GM19351 (cell line): ENCODE results near the gene RCBTB2.
A peak's percentile ranks its signal among the peaks of the same experiment; 100 is the strongest.

Source experiments
- ATAC-seq: cut with Tn5 transposase; IDR thresholded peaks from one replicate; pipeline ENCODE4 v1.9.1; 2021; ENCODE audit warnings: mild to moderate bottlenecking, moderate library complexity; ENCODE audit not compliant: unreplicated experiment

The RCBTB2 gene

DNA sequence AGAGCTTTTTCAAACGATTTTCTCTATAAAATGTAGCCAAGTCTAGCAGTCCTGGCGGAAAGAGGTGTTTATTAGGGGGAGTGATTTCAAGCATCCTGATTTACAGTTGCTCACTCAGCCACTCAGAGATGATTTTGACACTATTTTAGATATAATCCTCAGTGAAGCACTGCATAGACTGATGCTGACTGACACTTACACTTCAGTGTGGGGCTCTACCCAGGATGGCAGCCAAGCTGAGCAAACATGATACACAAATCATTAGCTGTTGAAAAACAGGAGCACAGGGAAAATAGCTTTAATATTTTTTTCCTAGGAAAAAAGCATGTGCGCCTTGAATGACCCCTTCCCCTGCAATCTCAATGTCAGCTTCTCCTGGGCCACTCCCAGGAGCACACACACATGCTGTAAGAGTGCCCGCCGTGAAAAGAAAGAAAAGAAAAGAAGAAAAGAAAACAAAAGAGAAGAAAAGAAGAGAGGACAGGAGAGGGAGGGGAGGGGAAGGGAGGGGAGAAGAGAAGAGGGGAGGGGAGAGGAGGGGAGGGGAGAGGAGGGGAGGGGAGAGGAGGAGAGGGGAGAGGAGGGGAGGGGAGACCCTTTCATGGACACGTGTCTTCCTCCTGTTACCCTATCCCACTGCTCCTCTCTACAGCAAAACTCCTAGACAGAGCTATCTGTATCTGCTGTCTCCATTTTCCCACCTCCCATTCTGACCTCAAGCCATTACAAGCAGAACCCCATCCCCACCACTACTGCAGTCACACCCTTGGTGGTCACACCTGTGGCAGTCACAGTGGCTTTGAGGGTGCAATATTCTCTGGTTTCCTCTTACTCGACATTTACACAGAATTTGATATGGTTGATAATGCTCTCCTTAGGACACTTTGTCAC, 36.4 kb downstream of the RCBTB2 start:
- no peak for ATAC-seq

DNA sequence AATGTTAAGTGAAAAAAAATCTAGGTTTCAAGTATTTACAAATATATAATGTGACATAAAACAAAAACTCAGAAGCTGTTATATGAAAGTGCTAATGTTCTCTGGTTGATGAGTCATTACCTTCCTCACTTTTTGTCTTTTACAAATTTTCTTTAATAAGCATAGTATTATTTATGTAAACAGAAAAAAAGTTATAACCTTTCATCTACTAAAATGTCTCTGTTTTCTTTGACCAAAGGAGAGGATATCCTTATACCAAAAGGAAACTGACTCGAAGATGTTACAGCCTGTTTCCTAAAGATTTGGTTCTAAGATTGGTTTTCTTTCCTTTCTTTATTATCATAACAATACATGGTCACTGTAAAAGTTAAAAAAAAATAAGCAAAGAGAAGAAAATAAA, 38.0 kb downstream of the RCBTB2 start:
- ATAC-seq: no peak

DNA sequence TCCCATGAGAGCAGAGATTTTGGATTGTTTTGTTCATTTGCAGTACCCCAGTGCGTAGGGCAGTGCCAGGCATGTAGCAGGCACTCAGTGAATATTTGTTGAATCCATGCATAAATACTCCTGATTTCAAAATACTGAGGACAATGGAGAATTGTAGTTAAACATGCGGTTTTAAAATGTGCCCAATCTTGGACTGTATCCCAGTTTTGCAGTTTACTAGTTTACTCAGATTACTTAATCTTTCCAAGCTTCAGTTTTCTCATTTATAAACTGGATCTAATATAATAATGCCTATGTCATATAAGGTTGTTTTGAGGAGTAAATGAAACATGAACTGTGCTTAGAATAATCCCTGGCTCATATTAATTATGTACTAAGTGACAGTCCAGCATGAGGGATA, 39.0 kb downstream of the RCBTB2 start:
- no peak for ATAC-seq

DNA sequence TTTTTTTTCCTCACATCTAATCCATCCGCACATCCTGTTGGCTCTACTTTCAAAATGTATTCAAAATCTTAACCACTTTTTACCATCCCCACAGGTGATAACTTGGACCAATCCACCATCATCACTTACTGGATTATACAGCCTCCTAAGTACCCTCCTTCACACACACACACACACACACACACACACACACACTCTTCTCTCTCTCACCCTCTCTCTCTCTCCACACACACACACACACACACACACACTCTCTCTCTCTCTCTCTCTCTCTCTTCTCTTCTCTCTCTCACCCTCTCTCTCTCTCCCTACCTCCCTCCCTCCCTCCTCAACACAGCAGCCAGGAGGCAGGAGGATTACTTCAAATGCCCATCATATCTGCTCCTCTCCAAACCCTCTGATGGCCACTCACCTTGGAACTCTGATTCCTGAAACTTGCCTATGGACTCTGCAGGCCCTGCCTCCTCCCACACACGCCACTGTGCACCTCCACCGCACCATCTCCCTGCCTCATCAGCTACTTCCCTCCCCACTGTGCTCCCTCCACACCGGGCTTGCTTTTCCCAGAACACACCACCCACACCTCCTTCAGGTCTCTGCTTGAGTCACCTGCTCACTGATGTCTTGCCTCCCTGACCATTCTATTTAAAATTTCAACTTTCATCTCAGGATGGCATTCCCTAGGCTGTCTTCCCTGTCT, 39.7 kb downstream of the RCBTB2 start:
- ATAC-seq: no peak

DNA sequence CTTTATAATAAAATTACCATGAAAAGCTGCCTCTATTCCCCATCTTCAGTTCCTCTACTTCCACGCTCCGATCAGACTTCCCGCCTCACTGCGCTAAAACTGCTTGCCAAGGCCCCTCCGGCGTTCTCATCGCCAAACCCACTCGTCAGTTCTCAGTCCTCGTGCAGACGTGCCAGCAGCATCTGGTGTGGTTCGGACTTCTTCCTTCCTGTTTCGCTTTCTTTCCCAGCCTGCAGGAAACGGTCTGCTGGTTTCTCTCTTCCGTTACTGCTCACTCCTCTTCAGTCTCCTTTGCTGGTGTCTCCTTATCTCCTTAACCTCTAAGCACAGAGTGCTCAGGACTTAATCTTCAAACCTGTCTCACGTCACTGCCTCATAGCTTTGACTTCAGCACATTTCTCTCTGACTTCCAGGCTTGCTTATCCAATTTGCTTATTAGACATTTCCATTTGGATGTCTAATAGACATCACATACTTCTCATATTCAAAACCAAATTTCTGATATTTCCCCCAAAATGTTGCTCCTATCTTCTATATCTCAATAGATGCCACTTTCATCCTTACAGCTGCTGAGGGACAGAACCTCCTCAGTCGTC, 40.3 kb downstream of the RCBTB2 start:
- ATAC-seq: peak; percentile 74

DNA sequence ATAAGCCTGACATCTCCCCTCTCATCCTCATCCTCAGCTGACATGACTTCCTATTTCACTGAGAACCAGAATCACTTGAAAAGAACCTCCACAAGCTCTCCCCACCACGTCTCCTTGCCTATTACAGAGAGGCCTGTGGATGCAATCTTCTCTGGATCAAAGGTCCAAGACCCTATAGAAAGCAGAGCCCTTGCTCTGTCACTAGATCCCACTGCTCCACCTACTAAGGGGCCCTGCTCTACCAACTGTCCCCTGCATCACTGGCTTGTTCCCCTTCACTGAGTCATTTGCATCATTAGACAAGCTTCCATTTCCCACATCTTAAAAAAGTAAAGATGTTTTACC, 40.8 kb downstream of the RCBTB2 start:
- peak; percentile 52 for ATAC-seq

DNA sequence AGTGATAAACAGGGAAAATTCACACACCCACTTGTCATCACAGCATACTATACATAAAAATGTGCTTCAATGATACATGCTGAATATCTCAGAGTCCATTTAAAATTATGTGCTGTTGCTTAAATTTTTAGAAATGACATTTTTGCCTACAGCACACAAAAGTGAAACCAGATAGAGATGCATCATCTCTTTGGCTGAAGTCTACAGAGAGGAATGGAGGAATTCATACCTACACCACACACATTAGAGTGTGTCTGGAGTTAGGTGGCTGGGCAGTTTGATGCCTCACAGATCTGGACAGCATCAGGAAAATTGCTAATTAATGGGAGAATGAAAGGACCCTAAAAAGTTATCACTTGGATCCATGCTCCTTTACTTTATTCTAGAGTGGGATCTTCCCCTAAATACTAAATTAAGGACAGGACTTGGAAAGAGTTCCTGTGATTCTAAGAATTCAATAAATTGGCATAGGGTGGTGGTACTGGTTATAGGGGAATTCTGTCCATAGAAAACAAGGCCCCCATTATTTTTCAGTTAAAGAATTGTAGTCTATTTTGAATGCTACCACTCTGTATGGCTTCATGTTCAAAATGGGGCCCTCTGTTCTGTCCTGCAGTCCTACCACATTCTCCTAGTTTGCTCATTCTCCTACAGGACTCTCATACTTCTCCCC, 41.3 kb downstream of the RCBTB2 start:
- no peak for ATAC-seq

DNA sequence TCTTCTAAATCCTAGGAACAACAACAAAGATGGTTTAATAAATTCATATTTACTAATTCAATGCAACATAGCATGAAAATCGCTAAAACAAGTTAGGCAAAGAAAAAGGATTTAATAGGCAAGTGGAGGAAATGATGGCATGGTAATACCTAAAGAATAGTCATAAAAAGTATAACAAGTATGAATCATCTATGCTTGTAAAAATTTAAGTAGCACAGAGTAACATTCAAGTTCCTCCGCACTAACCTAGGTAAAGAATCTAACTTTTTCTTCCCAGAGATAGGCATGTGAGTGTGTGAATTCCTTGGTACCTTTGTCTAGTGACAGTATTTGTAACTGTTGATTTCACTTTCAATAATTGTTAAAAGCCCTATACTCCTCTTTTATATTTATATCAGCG, 42.6 kb downstream of the RCBTB2 start:
- ATAC-seq: no peak

DNA sequence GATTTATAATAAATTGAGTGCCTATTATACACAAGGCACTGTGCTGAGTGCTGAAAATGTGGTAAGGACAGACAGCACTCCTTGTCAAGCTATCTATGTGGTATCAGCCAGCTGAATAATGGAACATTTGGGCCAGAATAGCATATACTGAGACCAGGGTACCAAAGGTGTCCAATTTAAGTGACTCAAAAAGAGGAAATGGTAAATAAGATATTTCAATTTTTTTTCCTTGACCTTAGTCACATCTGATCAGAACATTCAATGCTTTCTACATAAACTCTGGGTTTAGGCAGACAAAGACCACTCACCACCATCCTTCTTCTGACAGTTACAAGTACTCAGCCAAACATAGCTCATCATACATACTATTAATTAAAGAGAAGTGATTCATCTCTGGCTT, 43.2 kb downstream of the RCBTB2 start:
- no peak for ATAC-seq

DNA sequence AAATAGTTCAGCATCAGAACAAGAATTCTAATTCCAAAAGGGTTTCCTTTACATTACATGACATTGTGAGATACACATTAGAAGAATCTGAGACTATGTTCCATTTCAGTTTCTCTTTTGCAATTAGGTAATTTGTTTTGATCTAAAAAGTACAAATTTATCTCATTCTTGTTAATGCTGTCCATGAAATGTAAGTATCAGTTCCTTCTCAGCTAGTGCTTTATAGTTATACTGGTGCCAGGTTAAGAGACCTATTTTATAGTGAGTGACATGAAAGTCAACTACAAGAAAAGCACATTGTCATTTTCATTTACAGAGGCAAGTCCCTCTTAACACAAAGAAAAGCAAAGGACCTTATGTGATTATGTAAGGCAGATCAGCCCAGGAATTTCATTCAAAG, 43.9 kb downstream of the RCBTB2 start:
- ATAC-seq: peak; percentile 33

DNA sequence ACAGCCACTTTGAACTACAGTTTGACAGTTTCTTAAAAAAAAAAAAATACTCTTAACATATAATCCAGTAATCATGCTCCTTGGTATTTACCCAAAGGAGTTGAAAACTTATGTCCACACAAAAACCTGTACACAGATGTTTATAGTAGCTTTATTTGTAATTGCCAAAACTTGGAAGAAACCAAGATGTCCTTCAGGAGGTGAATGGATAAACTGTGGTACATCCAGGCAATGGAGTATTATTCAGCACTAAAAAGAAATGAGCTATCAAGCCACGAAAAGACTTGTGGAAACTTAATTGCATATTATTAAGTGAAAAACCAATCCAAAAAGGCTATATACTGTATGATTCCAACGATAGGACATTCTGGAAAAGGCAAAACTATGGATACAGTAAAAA, 44.9 kb downstream of the RCBTB2 start:
- ATAC-seq: no peak

DNA sequence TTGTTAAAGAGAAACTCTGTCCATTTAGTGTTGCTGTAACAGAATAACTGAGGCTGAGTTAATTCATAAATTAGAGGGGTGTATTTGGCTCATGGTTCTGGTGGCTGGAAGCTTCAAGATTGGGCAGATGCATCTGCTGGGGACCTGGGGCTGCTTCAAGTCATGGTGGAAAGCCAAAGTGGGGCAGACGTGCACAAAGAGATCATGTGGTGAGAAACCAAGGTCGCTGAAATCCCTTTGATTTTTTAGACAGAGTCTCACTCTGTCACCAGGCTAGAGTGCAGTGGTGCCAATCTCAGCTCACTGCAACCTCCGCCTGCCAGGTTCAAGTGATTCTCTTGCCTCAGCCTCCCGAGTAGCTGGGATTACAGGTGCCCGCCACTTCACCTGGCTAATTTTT, 46.0 kb downstream of the RCBTB2 start:
- no peak for ATAC-seq

DNA sequence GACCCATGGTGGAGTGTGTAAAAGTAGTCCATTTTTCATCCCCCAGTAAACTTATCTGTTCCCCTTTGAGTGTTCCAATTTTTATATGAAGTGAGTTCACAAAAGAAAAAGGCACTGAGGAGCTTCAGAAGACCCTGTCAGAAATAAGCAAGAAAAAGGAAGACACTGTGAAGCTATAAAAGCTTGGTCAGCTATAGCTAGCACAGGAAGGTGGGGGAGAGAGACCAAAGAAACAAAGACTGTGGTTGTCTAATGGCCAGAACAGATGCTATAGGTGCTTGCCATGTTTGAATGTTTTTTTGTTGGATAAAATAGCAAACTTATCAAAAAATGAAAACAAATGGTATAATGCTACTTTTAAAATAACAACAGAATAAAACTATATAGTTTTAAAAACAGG, 46.5 kb downstream of the RCBTB2 start:
- no peak for ATAC-seq

DNA sequence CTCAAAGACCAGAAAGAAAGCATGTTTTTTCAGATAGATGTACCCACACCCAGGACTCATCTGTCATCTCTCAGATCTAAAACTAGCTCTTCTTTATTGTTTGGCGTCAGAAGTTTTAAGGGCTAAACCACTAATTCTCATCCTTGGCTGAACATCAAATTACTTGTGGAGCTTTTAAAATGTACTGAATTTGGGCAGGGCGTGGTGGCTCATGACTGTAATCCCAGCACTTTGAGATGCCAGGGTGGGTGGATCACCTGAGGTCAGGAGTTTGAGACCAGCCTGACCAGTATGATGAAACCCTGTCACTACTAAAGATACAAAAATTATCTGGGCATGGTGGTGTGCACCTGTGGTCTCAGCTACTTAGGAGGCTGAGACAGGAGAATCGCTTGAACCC, 47.4 kb downstream of the RCBTB2 start:
- no peak for ATAC-seq

DNA sequence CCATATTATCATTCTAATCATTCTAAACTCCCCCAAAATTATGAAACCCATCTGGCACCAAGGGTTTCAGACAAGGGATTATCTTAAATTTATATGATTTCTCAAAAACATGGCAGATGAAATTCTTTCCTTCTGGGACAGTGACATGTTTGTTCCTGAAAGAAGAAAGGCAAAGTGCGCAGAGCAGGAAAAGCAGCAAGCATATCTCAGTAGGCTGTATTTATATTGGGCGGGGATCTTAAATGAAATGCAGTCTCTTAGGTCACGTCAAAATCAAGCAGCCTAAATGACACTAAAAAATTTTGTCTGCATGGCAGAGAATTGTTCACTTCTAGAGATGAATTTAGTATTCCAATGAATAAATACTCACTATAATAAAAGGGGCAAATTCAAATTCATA, 49.3 kb downstream of the RCBTB2 start:
- no peak for ATAC-seq

DNA sequence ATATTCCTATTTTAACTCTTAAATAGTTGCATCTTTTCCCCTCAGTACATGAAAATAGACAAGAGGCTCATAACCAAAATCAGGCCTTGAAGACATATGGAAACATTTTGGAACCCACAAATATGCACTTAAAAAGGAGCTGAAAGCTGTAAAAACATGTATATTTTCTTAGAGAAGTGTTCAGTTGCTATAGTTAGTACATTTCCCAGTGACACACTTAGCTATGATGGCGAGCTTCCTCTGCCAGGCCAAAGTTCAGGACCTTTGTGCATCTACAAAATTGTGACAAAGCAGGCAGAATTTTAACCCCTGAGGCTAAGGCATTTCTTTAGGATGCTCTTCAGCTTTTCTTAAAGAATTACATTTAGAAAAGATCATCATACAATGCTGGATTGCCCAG, 54.5 kb downstream of the RCBTB2 start:
- no peak for ATAC-seq

DNA sequence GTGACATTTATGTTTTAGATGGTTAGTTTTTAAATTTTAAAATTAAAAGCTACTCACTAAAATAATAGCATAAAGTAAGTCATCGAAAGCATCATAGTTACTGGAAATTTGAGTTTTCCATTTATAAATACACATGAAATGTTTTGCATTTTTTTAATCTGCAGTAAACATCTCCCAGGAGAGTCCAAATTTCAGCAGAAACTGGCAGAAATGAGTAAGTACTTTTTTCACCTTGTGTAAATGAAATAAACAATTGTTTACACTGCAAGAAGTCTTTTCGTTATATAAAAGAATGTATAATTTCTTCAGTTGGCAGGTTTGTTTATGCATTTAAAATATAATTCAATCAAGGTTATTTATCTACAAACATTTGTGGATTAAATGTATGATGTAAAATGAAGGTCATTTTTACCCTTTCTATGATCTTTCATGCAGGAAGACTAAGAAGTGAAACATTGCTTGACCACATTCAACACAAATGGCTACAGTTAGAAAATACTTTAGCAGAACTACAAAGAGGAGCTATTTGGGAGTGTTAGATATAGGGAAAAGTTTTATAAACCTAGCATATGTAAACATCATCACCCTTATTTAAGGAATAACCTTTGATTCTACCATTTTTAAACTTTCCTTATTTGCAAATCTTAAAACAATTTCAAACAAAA, 55.6 kb downstream of the RCBTB2 start:
- peak; percentile 51 for ATAC-seq

DNA sequence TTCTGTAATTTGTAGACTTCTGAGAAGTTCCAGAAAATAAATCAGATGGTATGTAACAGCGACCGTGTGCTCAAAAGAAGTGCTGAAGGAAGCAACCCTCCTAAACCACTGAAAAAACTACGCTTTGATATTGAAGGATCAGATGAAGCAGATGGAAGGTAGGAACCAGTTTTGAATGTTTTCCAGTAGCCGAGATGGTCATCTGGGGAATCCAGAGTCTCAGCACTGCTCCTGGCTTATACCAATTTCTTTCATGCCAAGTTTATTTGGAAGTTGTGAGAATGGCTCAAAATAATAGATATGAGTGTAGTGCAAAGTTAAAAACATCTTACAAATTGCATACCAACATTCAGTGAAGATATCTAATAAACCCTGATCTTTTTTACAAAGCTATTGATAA, 56.2 kb downstream of the RCBTB2 start:
- no peak for ATAC-seq

DNA sequence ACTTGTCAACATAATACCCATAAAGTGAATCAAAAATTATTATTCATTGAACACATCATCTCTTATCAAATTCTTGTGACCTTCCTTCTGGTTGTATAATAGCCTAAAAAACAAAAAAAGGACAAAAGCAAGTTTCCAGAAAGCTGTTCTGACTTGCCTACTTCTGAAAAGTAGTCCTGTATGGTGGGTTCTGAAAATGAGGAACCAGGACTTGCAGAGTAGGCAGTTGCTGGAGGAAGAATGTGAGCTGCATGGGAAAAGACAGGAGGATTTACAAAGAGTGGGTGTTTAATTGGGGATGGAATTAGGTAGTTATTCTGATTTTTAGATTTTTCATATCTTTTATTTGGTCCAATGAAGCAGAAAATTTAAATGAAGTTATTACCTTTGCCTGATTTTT, 56.7 kb downstream of the RCBTB2 start:
- peak; percentile 55 for ATAC-seq

DNA sequence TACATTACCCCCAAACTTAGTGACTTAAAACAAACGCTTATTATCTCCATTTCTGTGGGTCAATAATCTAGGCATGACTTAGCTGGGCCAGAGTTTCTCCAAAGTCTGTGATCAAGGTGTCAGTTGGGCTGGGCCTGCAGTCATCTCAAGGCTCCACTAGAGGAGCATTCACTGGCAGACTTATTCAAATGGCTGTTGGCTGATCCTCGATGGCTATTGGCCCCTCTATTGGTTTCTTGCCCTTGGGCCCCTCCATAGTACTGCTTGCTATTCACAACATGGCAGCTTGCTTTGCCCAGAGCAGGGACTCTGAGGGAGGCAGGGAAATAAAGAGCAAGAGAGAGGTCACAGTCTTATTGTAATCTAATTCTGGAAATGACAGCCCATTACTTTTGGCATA, 57.6 kb downstream of the RCBTB2 start:
- no peak for ATAC-seq
